GM12878 (cell line): ENCODE results near the gene KAT2B. TPM values are rescaled to one million over a fixed set of nuclear protein-coding genes. Genes with fewer than 3 reads are reported as not detected.

Experiments used
- ATAC-seq: fragments of 200-7000 bp; cut with Tn5 transposase; 3 replicates; pipeline ENCODE4 v1.9.1; 2020; ENCODE audit warnings: mild to moderate bottlenecking, moderate library complexity
- BruUV-seq: library from RNA; stranded (reverse); fragments of 400-500 nt; replicated peaks from 2 replicates; lab custom pipeline; 2021; lab: Mats Ljungman, UMichigan
- CTCF ChIA-PET: fragments of 300-600 bp; sonication (Branson Sonifier 250); formaldehyde crosslinking; extraction: SDS; loops from one replicate; lab custom pipeline; 2021; ENCODE audit warnings: inconsistent platforms; lab: Yijun Ruan, JAX
- POLR2A ChIA-PET: fragments of 350-600 bp; formaldehyde crosslinking; extraction: SDS; loops from one replicate; lab custom pipeline; 2021; ENCODE audit warnings: inconsistent platforms; lab: Charles Lee
- RAD21 ChIA-PET: fragments of 300-600 bp; sonication (Branson Sonifier 250); formaldehyde crosslinking; loops from one replicate; lab custom pipeline; 2023; ENCODE audit warnings: antibody characterized with exemption; ENCODE audit not compliant: unreplicated experiment; lab: Charles Lee
- SMC1A ChIA-PET: fragments of 300-600 bp; sonication (Branson Sonifier 250); formaldehyde crosslinking; loops from one replicate; lab custom pipeline; 2023; ENCODE audit not compliant: unreplicated experiment, uncharacterized antibody; lab: Charles Lee
- DNase-seq: peaks from one replicate; pipeline ENCODE4 v3.0.0-alpha.2; 2011; ENCODE audit warnings: low read depth, low spot score
- FAIRE-seq: peaks from 3 replicates; lab custom pipeline; 2011; peaks lifted over from hg19 to GRCh38; lab: Jason Lieb, UNC
- H2AFZ ChIP-seq: 2 replicates; pipeline ENCODE4 v1.6.0; 2011; ENCODE audit warnings: low read depth, low read length, control low read depth; ENCODE audit not compliant: control insufficient read depth
- H3K27ac ChIP-seq: 2 replicates; pipeline ENCODE4 v1.5.1; 2011; ENCODE audit warnings: control low read depth; ENCODE audit not compliant: control insufficient read depth, insufficient read depth
- H3K27me3 ChIP-seq, 2 experiments: replicated peaks in 1 of 2; 2 replicates each; pipeline versions ENCODE4 v1.6.0 to v1.6.1; 2011; ENCODE audit warnings: low read length in 1 of 2; ENCODE audit not compliant: control insufficient read depth in 2 of 2, insufficient read depth in 2 of 2
- H3K36me3 ChIP-seq, 2 experiments: 2 replicates each; pipeline ENCODE4 v1.5.1; 2011; ENCODE audit warnings: low read length in 1 of 2; ENCODE audit not compliant: control insufficient read depth in 2 of 2, insufficient read depth in 2 of 2
- H3K4me1 ChIP-seq: 2 replicates; pipeline ENCODE4 v1.6.1; 2011; ENCODE audit warnings: mild to moderate bottlenecking, low read length, moderate library complexity, mixed read lengths; ENCODE audit not compliant: control insufficient read depth, insufficient read depth
- H3K4me2 ChIP-seq: 2 replicates; pipeline ENCODE4 v1.6.0; 2011; ENCODE audit warnings: control low read depth; ENCODE audit not compliant: control insufficient read depth, insufficient read depth
- H3K4me3 ChIP-seq: fragments of 200-600 bp; sonication (generic); 2 replicates; pipeline ENCODE4 v1.5.1; 2016
- H3K79me2 ChIP-seq: 2 replicates; pipeline ENCODE4 v1.6.0; 2011; ENCODE audit warnings: low read length; ENCODE audit not compliant: control insufficient read depth, insufficient read depth
- H3K9ac ChIP-seq: 2 replicates; pipeline ENCODE4 v1.8.0; 2011; ENCODE audit warnings: low read length, control low read depth, mixed read lengths; ENCODE audit not compliant: control insufficient read depth, insufficient read depth
- H3K9me3 ChIP-seq: replicated peaks from 3 replicates; pipeline ENCODE4 v1.5.1; 2011; ENCODE audit warnings: mild to moderate bottlenecking, low read length; ENCODE audit not compliant: control insufficient read depth, insufficient read depth
- H4K20me1 ChIP-seq: 2 replicates; pipeline ENCODE4 v1.6.0; 2011; ENCODE audit not compliant: control insufficient read depth, insufficient read depth
- ASH2L ChIP-seq: fragments of 300-600, 200-600 bp; sonication (generic); IDR thresholded peaks from 2 replicates; pipeline ENCODE4 v1.6.1; 2017; ENCODE audit warnings: low read depth, mild to moderate bottlenecking, borderline replicate concordance
- ATF3 ChIP-seq: IDR thresholded peaks from 2 replicates; pipeline ENCODE4 v1.6.1; 2011; ENCODE audit warnings: low read depth, mild to moderate bottlenecking, low read length, moderate library complexity, borderline replicate concordance; ENCODE audit errors: extremely low read depth
- BCL3 ChIP-seq: IDR thresholded peaks from 2 replicates; pipeline ENCODE4 v1.6.1; 2011; ENCODE audit warnings: borderline replicate concordance, low read depth, mild to moderate bottlenecking, moderate library complexity, low read length; ENCODE audit not compliant: insufficient read depth, poor library complexity, severe bottlenecking
- CREB1 ChIP-seq: IDR thresholded peaks from 2 replicates; pipeline ENCODE4 v1.6.1; 2012; ENCODE audit warnings: low read depth, mild to moderate bottlenecking, inconsistent platforms
- EED ChIP-seq: sonication (generic); IDR thresholded peaks from 2 replicates; pipeline ENCODE4 v1.6.1; 2016; ENCODE audit warnings: antibody characterized with exemption, low read depth
- GABPA ChIP-seq: IDR thresholded peaks from 2 replicates; pipeline ENCODE4 v1.6.1; 2014; ENCODE audit warnings: antibody characterized with exemption, low read depth, mild to moderate bottlenecking, inconsistent platforms
- GATAD2B ChIP-seq: fragments of 450-650 bp; conservative IDR thresholded peaks from 2 replicates; pipeline ENCODE4 v1.6.1; 2017; ENCODE audit warnings: low read depth, mild to moderate bottlenecking, moderate library complexity
- HDAC2 ChIP-seq: fragments of 200-600 bp; sonication (generic); IDR thresholded peaks from 2 replicates; pipeline ENCODE4 v1.6.1; 2017
- JUND ChIP-seq: IDR thresholded peaks from 2 replicates; pipeline ENCODE4 v1.6.1; 2012; ENCODE audit warnings: low read depth, mild to moderate bottlenecking, low read length, improper control_type of control experiment, moderate library complexity
- KDM1A ChIP-seq: fragments of 200-600 bp; sonication (generic); IDR thresholded peaks from 2 replicates; pipeline ENCODE4 v1.6.1; 2016; ENCODE audit warnings: borderline replicate concordance
- PML ChIP-seq: IDR thresholded peaks from 2 replicates; pipeline ENCODE4 v1.6.1; 2012; ENCODE audit warnings: low read length, inconsistent platforms
- POLR2AphosphoS5 ChIP-seq: IDR thresholded peaks from 2 replicates; pipeline ENCODE4 v1.6.1; 2011; ENCODE audit warnings: mild to moderate bottlenecking, low read length, inconsistent platforms
- SMC3 ChIP-seq: IDR thresholded peaks from 2 replicates; pipeline ENCODE4 v1.6.1; 2011; ENCODE audit warnings: low read length, improper control_type of control experiment, borderline replicate concordance
- STAT1 ChIP-seq: fragments of 450-650 bp; conservative IDR thresholded peaks from 2 replicates; pipeline ENCODE4 v1.6.1; 2014; ENCODE audit warnings: antibody characterized with exemption, mild to moderate bottlenecking
- YY1 ChIP-seq: IDR thresholded peaks from 2 replicates; pipeline ENCODE4 v1.6.1; 2011; ENCODE audit warnings: low read depth, mild to moderate bottlenecking, low read length
- WGBS: methylation state at CpG from one replicate; pipeline ENCODE4 v1.1.6; 2016; ENCODE audit warnings: low lambda C conversion rate; ENCODE audit not compliant: insufficient replicate concordance, insufficient coverage; ENCODE audit errors: missing lambda C conversion rate; 5-methylcytosine and 5-hydroxymethylcytosine counted together
- in situ Hi-C: fragments of 300-500 bp; cut with MboI; formaldehyde crosslinking; loops from 9 replicates; pipeline ENCODE4 v1.14.3; 2018; ENCODE audit warnings: mixed read lengths
- intact Hi-C: fragments of 100-400 bp; cut with micrococcal nuclease; formaldehyde crosslinking; loops from one replicate; pipeline ENCODE4 v1.14.2; 2022; ENCODE audit not compliant: unreplicated experiment
- polyA plus RNA-seq, 11 experiments: library from polyadenylated mRNA; depleted of rRNA in 4 of 11; unstranded in 6 of 11; stranded (reverse) in 5 of 11; fragments of >200 nt; fragmentation: Nextera tagmentation in 4 of 11; fragmentation: Illumina TruSeq in 1 of 11; extraction: Ambion mirVana in 4 of 11; extraction: Trizol in 1 of 11; gene quantifications; 1 replicate in 1 of 11; 2 replicates in 10 of 11; pipeline versions ENCODE4 v1.2.1 to v1.2.3, GENCODE V29; 2011 to 2016; ENCODE audit warnings: inconsistent platforms in 2 of 11, missing spikeins in 2 of 11, low read depth in 1 of 11
- total RNA-seq, 4 experiments: library from RNA; depleted of rRNA in 3 of 4; stranded (reverse); fragments of >200 nt in 3 of 4; fragmentation: Illumina TruSeq in 1 of 4; extraction: Trizol in 1 of 4; gene quantifications; 2 replicates each; pipeline versions ENCODE4 v1.2.1 to v1.2.3, GENCODE V29; 2013 to 2021
- TF ChIP-seq, protein P1 (sequence below): fragments of 450-650 bp; IDR thresholded peaks from 2 replicates; pipeline ENCODE4 v1.6.1; 2018; ENCODE audit warnings: borderline replicate concordance, mild to moderate bottlenecking; ENCODE audit not compliant: partially characterized antibody
- TF ChIP-seq, protein P2 (sequence below): fragments of 450-650 bp; IDR thresholded peaks from 2 replicates; pipeline ENCODE4 v1.6.1; 2017; ENCODE audit warnings: low read depth, mild to moderate bottlenecking, moderate library complexity

The KAT2B gene
- total and polyA plus RNA-seq, 10 of the 15 experiments (the other 5 are each of a cell fraction or from before 2014, with no cell fraction given), result 2.9 to 15.2 (median 10.2) TPM

- Histone ChIP-seq H3K27me3 (no peaks in the 10 kb centered on the region), H3K4me3 (no peak overlapping the region), H3K79me2 (no peaks in the 10 kb centered on the region), H2AFZ (no peak overlapping the region), H3K4me2 (no peak overlapping the region), H4K20me1 (no peaks in the 10 kb centered on the region), H3K4me1 (no peaks in the 10 kb centered on the region), H3K9me3 (no peaks in the 10 kb centered on the region), H3K36me3 (0 out of 4 replicates have a peak, but pooled peaks cover 0 to 3% of the 10 kb centered on the region in 2 experiments), H3K9ac (no peak overlapping the region), H3K27ac (no peak overlapping the region)
- POLR2A ChIA-PET, result no interaction called here
- no TSS peak for BruUV-seq
- TF ChIP-seq YY1, result no peak
- no peak for TF ChIP-seq ATF3
- TF ChIP-seq, protein P1, sequence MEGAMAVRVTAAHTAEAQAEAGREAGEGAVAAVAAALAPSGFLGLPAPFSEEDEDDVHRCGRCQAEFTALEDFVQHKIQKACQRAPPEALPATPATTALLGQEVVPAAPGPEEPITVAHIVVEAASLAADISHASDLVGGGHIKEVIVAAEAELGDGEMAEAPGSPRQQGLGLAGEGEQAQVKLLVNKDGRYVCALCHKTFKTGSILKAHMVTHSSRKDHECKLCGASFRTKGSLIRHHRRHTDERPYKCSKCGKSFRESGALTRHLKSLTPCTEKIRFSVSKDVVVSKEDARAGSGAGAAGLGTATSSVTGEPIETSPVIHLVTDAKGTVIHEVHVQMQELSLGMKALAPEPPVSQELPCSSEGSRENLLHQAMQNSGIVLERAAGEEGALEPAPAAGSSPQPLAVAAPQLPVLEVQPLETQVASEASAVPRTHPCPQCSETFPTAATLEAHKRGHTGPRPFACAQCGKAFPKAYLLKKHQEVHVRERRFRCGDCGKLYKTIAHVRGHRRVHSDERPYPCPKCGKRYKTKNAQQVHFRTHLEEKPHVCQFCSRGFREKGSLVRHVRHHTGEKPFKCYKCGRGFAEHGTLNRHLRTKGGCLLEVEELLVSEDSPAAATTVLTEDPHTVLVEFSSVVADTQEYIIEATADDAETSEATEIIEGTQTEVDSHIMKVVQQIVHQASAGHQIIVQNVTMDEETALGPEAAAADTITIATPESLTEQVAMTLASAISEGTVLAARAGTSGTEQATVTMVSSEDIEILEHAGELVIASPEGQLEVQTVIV, result no peak
- no peak for TF ChIP-seq EED
- no peak for TF ChIP-seq GATAD2B
- TF ChIP-seq PML, result no peak
- no peak for TF ChIP-seq ASH2L
- TF ChIP-seq, protein P2, sequence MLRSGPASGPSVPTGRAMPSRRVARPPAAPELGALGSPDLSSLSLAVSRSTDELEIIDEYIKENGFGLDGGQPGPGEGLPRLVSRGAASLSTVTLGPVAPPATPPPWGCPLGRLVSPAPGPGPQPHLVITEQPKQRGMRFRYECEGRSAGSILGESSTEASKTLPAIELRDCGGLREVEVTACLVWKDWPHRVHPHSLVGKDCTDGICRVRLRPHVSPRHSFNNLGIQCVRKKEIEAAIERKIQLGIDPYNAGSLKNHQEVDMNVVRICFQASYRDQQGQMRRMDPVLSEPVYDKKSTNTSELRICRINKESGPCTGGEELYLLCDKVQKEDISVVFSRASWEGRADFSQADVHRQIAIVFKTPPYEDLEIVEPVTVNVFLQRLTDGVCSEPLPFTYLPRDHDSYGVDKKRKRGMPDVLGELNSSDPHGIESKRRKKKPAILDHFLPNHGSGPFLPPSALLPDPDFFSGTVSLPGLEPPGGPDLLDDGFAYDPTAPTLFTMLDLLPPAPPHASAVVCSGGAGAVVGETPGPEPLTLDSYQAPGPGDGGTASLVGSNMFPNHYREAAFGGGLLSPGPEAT, result no peak
- TF ChIP-seq CREB1, result no peak
- no peak for TF ChIP-seq BCL3
- TF ChIP-seq POLR2AphosphoS5, result no peak
- TF ChIP-seq STAT1, result no peak
- no peak for TF ChIP-seq JUND
- no peak for TF ChIP-seq SMC3
- no peak for TF ChIP-seq HDAC2
- TF ChIP-seq KDM1A, result no peak
- no peak for TF ChIP-seq GABPA
- RAD21 ChIA-PET, result no interaction called here
- ATAC-seq (no peak), FAIRE-seq (no peak), DNase-seq (no peak)
- SMC1A ChIA-PET, result interaction anchor here (1.4 to 1.8 kb wide), 2 partner anchors 9 to 16 kb away, joined by 3 to 6 read pairs; no protein-coding TSS in a partner anchor
- in situ Hi-C loops (no loop called here), intact Hi-C loops (no loop called here)
- 83% methylated on average over 4 of the region's 4 CpGs for WGBS
- CTCF ChIA-PET, result no interaction called here
Observed at GRCh38 chr3:20095470-20095869, 55.2 kb downstream of the KAT2B start.
